K562 (cell line): ENCODE results near the gene PPT2. TPM values are rescaled to one million over a fixed set of nuclear protein-coding genes. Genes with fewer than 3 reads are reported as not detected.
A peak's percentile ranks its signal among the peaks of the same experiment; 100 is the strongest.

Source experiments
- ARHGAP35 ChIP-seq: fragments of 450-650 bp; IDR thresholded peaks from 2 replicates; pipeline ENCODE4 v1.6.1; 2018; ENCODE audit not compliant: partially characterized antibody
- CHD7 ChIP-seq: fragments of 200-600 bp; sonication (generic); IDR thresholded peaks from one replicate; pipeline ENCODE4 v1.6.1; 2012; ENCODE audit warnings: mild to moderate bottlenecking, low read depth, low read length, inconsistent platforms
- DPF2 ChIP-seq: fragments of 450-650 bp; IDR thresholded peaks from 2 replicates; pipeline ENCODE4 v1.6.1; 2016
- ELK1 ChIP-seq: sonication (generic); formaldehyde crosslinking; IDR thresholded peaks from 2 replicates; pipeline ENCODE4 v1.8.1; 2022; ENCODE audit warnings: missing genetic modification reagents
- HDAC3 ChIP-seq: fragments of 450-650 bp; IDR thresholded peaks from 2 replicates; pipeline ENCODE4 v1.6.1; 2018; ENCODE audit warnings: borderline replicate concordance, mild to moderate bottlenecking, moderate library complexity; ENCODE audit not compliant: partially characterized antibody
- KAT8 ChIP-seq: fragments of 450-650 bp; IDR thresholded peaks from 2 replicates; pipeline ENCODE4 v1.6.1; 2016; ENCODE audit warnings: low read depth, mild to moderate bottlenecking
- MTA2 ChIP-seq: fragments of 450-650 bp; IDR thresholded peaks from 2 replicates; pipeline ENCODE4 v1.6.1; 2016; ENCODE audit warnings: low read depth
- MYBL2 ChIP-seq, 2 experiments: fragments of 450-650 bp in 1 of 2; sonication (generic) in 1 of 2; formaldehyde crosslinking in 1 of 2; IDR thresholded peaks; 2 replicates each; pipeline versions ENCODE4 v1.6.1 to v1.8.1; 2017 to 2022; ENCODE audit warnings: borderline replicate concordance in 1 of 2, inconsistent platforms in 1 of 2, low read depth in 1 of 2, mild to moderate bottlenecking in 1 of 2, missing genetic modification reagents in 1 of 2, moderate library complexity in 1 of 2
- MYNN ChIP-seq, 2 experiments: sonication (generic); formaldehyde crosslinking in 1 of 2; IDR thresholded peaks; 2 replicates each; pipeline versions ENCODE4 v1.5.0 to v1.6.1; 2016 to 2020; ENCODE audit warnings: antibody characterized with exemption in 1 of 2, missing genetic modification reagents in 1 of 2
- NR2C2 ChIP-seq, 2 experiments: fragments of 200-800 bp in 1 of 2; sonication (Bioruptor generic) in 1 of 2; sonication (generic) in 1 of 2; formaldehyde crosslinking in 1 of 2; IDR thresholded peaks; 2 replicates each; pipeline versions ENCODE4 v1.6.1 to v1.8.0; 2016 to 2022; ENCODE audit warnings: mild to moderate bottlenecking in 1 of 2, missing compliant biosample characterization in 1 of 2, missing genetic modification characterization in 1 of 2, missing genetic modification reagents in 1 of 2
- POLR3A ChIP-seq: IDR thresholded peaks from 2 replicates; pipeline ENCODE4 v1.6.1; 2011; ENCODE audit warnings: borderline replicate concordance, mild to moderate bottlenecking, moderate library complexity; ENCODE audit not compliant: insufficient read length, insufficient read depth; ENCODE audit errors: extremely low read depth
- TCF7L2 ChIP-seq: fragments of 150-350 bp; IDR thresholded peaks from 2 replicates; pipeline ENCODE4 v1.6.1; 2016; ENCODE audit warnings: low read depth, mild to moderate bottlenecking, low read length, moderate library complexity
- ZNF274 ChIP-seq: IDR thresholded peaks from 2 replicates; pipeline ENCODE4 v1.6.1; 2011; ENCODE audit warnings: low read depth, mild to moderate bottlenecking, low read length, moderate library complexity, borderline replicate concordance
- ZSCAN29 ChIP-seq: fragments of 450-650 bp; IDR thresholded peaks from 2 replicates; pipeline ENCODE4 v1.6.1; 2017
- polyA plus RNA-seq, 8 experiments: library from polyadenylated mRNA; depleted of rRNA in 4 of 8; stranded (reverse) in 5 of 8; unstranded in 3 of 8; fragments of >200 nt; fragmentation: Nextera tagmentation in 2 of 8; fragmentation: Illumina TruSeq in 1 of 8; extraction: Ambion mirVana in 2 of 8; extraction: Trizol in 1 of 8; gene quantifications; 2 replicates each; pipeline versions ENCODE4 v1.2.1 to v1.2.3, GENCODE V29; 2011 to 2014; ENCODE audit warnings: inconsistent platforms in 1 of 8, missing spikeins in 1 of 8
- total RNA-seq, 7 experiments: library from RNA; depleted of rRNA in 6 of 7; stranded (reverse); fragments of >200 nt in 6 of 7; fragmentation: Illumina TruSeq in 2 of 7; extraction: Trizol in 2 of 7; gene quantifications; 2 replicates each; pipeline versions ENCODE4 v1.2.1 to v1.2.3, GENCODE V29; 2011 to 2021; ENCODE audit warnings: low replicate concordance in 1 of 7

Gene PPT2
- total and polyA plus RNA-seq, 9 of the 15 experiments (the other 6 are each of a cell fraction or from before 2014, with no cell fraction given): 27.4 to 98.8 (median 69.9) TPM

GRCh38 chr6:32194825-32195651, 41.1 kb downstream of the PPT2 start (continued):
- TF ChIP-seq TCF7L2: no peak
- TF ChIP-seq MYNN (IDR thresholded peaks at IDR 0.05): no peak
- no peak for TF ChIP-seq MYNN (CRISPR knock-in tag; IDR thresholded peaks at IDR 0.05)
- no peak for TF ChIP-seq NR2C2 (CRISPR knock-in tag; IDR thresholded peaks at IDR 0.05)
- TF ChIP-seq NR2C2 (tag; IDR thresholded peaks at IDR 0.05): no peak; the same call in 1 of the 2 replicates
- no peak for TF ChIP-seq KAT8
- no peak for TF ChIP-seq MYBL2 (IDR thresholded peaks at IDR 0.05; ENCODE audit: low read depth)
- TF ChIP-seq MYBL2 (CRISPR knock-in tag; IDR thresholded peaks at IDR 0.05; ENCODE audit: borderline replicate concordance): no peak
- TF ChIP-seq CHD7: no peak
- no peak for TF ChIP-seq ARHGAP35
- TF ChIP-seq ZSCAN29: no peak
- no peak for TF ChIP-seq POLR3A
- no peak; the same call in 1 of the 2 replicates for TF ChIP-seq MTA2
- TF ChIP-seq DPF2: peak; percentile 78
- TF ChIP-seq ZNF274: no peak
- no peak for TF ChIP-seq ELK1 (CRISPR knock-in tag)
- no peak for TF ChIP-seq HDAC3
